ENCODE results near the gene RNGTT. TPM values are rescaled to one million over a fixed set of nuclear protein-coding genes. Genes with fewer than 3 reads are reported as not detected.
A peak's percentile ranks its signal among the peaks of the same experiment; 100 is the strongest.

RNGTT gene
- total RNA-seq, 6 experiments from 2014 or later = 16.0 to 17.4 (median 16.8) TPM

DNA sequence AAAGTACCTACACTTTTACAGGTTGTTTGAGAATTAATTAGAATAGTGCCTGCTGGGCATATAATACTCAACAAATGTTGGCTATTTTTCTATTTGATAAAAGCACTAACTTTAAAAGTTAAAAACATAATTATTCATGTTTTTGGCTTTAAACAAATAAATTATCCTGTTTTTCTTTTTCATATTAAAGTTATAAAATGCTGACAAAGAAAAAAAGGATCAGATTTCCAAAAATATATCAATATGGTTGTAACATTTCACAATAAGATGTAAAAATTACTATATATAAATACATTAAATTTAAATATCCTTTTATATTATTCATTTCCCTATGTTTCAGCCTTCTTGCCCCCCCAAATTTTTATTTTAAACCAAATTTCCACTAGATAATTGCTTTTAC is 312.0 kb downstream of the RNGTT start:
- H3K4me1 Mint-ChIP-seq (ENCODE audit: low read depth) = peaks cover 15% of the 10 kb centered on the region
- no peaks in the 10 kb centered on the region for H3K36me3 Mint-ChIP-seq (ENCODE audit: low read depth)
- H3K9me3 Mint-ChIP-seq = no peaks in the 10 kb centered on the region
- H3K27me3 Mint-ChIP-seq (ENCODE audit: insufficient read depth) = no peaks in the 10 kb centered on the region; the same call in 1 of the 2 replicates
- no peak for DNase-seq
- H3K4me3 Mint-ChIP-seq = no peak overlapping the region
- H3K27ac Mint-ChIP-seq = no peak overlapping the region
- TF ChIP-seq, protein P1, sequence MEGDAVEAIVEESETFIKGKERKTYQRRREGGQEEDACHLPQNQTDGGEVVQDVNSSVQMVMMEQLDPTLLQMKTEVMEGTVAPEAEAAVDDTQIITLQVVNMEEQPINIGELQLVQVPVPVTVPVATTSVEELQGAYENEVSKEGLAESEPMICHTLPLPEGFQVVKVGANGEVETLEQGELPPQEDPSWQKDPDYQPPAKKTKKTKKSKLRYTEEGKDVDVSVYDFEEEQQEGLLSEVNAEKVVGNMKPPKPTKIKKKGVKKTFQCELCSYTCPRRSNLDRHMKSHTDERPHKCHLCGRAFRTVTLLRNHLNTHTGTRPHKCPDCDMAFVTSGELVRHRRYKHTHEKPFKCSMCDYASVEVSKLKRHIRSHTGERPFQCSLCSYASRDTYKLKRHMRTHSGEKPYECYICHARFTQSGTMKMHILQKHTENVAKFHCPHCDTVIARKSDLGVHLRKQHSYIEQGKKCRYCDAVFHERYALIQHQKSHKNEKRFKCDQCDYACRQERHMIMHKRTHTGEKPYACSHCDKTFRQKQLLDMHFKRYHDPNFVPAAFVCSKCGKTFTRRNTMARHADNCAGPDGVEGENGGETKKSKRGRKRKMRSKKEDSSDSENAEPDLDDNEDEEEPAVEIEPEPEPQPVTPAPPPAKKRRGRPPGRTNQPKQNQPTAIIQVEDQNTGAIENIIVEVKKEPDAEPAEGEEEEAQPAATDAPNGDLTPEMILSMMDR (IDR thresholded peaks at IDR 0.05) = no peak

DNA sequence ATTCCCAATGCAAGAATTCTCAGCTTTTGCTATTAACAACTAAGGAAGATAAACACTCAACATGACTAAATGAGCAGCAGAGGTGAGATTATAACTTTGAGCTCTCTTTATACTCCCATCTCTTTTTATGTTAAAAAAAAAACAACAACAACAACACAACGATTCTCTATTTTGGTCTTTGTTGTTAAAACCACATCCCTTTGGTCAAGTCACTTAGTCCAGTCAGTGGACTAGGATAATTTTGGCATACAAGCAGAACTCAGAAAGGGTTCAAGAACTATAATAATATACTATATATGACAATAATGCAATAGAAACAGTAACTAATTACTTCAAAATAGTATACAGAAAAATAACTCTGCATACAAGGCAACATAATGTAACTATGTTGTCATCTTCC is 312.4 kb downstream of the RNGTT start:
- H3K27me3 Mint-ChIP-seq (ENCODE audit: insufficient read depth) = no peaks in the 10 kb centered on the region; the same call in 1 of the 2 replicates
- no peak for DNase-seq
- no peak overlapping the region for H3K4me3 Mint-ChIP-seq
- no peaks in the 10 kb centered on the region for H3K9me3 Mint-ChIP-seq
- H3K4me1 Mint-ChIP-seq (ENCODE audit: low read depth) = peaks cover 15% of the 10 kb centered on the region
- TF ChIP-seq, protein P1 (IDR thresholded peaks at IDR 0.05) = no peak
- no peaks in the 10 kb centered on the region for H3K36me3 Mint-ChIP-seq (ENCODE audit: low read depth)
- no peak overlapping the region for H3K27ac Mint-ChIP-seq

DNA sequence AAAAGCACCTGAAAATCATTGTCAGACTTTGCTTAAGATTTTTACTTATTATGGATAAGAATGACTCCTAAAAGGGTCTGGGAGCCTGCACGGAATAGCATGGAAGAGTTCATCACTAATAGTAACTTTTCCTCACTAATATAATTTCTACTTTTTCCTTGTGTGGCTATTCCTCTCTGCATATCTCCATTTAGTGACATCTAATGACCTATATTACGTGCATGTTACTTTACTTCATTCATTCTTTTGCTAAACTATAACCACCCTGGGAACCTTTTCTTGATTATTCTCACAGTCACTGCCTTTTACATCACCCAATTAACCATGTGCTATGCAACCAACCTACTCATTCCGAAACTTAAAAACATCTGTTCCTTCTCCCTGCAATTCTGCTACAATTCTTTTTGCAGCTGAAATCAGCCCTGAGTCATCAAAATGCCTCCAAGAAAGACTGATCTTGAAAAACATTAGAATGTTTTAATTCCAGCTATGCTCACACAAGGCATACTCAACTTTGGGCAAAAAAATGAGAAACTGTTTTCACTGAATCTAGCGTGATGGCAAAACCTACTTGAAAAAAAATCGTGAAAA is 313.3 kb downstream of the RNGTT start:
- peak; percentile 61 for DNase-seq
- Mint-ChIP-seq H3K4me1 (ENCODE audit: low read depth) (peaks cover 15% of the 10 kb centered on the region), H3K36me3 (ENCODE audit: low read depth) (no peaks in the 10 kb centered on the region), H3K27ac (peak overlapping the region; percentile 22), H3K27me3 (ENCODE audit: insufficient read depth) (no peaks in the 10 kb centered on the region; the same call in 1 of the 2 replicates), H3K9me3 (no peaks in the 10 kb centered on the region), H3K4me3 (peak overlapping the region; percentile 0; the same call in 1 of the 2 replicates)
- TF ChIP-seq, protein P1 (IDR thresholded peaks at IDR 0.05) = no peak

DNA sequence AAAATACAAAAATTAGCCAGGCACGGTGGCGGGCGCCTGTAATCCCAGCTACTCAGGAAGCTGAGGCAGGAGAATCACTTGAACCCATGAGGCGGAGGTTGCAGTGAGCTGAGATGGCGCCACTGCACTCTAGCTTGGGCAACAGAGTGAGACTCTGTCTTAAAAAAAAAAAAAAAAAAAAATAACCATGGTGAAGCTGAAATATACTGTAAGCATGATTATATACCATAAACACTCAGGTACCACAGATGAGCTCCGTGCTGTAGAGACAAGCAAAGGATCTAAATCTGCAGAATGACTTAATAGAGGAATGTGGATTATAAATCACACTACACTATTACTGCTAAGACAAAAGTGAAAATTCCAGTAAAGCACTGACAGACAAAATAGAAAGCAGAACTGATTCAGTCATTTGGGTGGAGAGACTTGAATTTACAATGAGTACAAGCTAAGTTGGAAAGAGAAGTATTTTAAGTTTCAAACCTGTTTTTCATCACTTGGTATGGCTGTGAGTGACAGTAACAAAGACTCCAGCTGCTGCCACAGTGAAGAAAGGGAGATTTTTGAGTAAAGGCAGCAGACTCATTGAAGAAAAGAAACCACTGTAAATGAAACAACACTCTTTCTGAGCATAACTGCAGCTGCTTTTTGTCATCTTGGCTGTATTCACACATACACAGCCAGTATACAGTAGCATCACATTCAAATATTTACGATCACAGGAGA is 322.1 kb downstream of the RNGTT start:
- no peak overlapping the region for H3K27ac Mint-ChIP-seq

DNA sequence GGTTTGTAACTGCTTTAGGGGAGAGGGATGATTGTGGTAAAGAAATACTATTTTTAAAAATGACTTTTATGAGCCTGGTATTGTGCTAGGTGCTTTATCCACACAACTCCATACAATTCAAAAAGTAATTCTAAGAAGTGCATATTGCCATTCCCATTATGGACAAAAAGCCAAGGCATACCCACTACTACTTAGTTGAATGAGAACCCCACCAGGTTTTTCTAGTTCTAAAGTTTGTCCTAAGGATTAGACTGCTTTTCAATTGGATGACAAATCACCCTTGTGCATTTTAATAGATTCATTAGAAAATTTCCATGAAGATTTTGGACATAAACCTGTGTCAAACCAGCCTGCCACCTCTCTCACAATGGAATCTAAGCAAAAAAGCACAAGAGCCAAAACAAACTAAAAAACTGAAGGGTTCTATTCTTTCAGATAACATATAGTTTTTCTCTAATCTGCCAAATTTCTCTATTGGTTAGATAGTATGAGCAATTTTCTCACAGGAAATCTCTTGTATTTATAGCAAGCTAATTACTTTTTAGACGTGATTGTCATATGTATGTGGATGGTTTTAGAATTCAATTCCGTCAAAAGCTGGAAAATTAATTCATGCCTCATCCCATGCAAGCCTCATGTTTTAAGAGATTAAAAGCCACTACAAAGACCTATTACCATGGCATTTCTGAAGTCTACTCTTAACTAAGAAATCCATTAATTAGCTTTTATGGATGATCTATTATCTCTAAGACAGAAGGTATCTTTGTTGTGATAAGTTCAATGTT is 325.5 kb downstream of the RNGTT start:
- H3K36me3 Mint-ChIP-seq (ENCODE audit: low read depth) = no peaks in the 10 kb centered on the region
- peaks cover 11% of the 10 kb centered on the region; the same call in 1 of the 2 replicates for H3K4me1 Mint-ChIP-seq (ENCODE audit: low read depth)
- DNase-seq = no peak
- H3K27ac Mint-ChIP-seq = no peak overlapping the region
- H3K27me3 Mint-ChIP-seq (ENCODE audit: insufficient read depth) = no peaks in the 10 kb centered on the region
- TF ChIP-seq, protein P1 (IDR thresholded peaks at IDR 0.05) = no peak
- H3K4me3 Mint-ChIP-seq = no peak overlapping the region
- no peaks in the 10 kb centered on the region for H3K9me3 Mint-ChIP-seq

More for the DNA sequence above, 322.1 kb downstream of the RNGTT start:
- H3K9me3 Mint-ChIP-seq = no peaks in the 10 kb centered on the region
- H3K27me3 Mint-ChIP-seq (ENCODE audit: insufficient read depth) = no peaks in the 10 kb centered on the region
- peaks cover 11% of the 10 kb centered on the region; the same call in 1 of the 2 replicates for H3K4me1 Mint-ChIP-seq (ENCODE audit: low read depth)
- TF ChIP-seq, protein P1 (IDR thresholded peaks at IDR 0.05) = no peak
- no peaks in the 10 kb centered on the region for H3K36me3 Mint-ChIP-seq (ENCODE audit: low read depth)
- DNase-seq = no peak
- H3K4me3 Mint-ChIP-seq = no peak overlapping the region

All from HFFc6 (cell line).